ENCODE data around the gene TOP1. TPM values are rescaled to one million over a fixed set of nuclear protein-coding genes. Genes with fewer than 3 reads are reported as not detected.

Gene TOP1
- total RNA-seq, 1 experiment from 2014 or later, result 125 TPM

DNA sequence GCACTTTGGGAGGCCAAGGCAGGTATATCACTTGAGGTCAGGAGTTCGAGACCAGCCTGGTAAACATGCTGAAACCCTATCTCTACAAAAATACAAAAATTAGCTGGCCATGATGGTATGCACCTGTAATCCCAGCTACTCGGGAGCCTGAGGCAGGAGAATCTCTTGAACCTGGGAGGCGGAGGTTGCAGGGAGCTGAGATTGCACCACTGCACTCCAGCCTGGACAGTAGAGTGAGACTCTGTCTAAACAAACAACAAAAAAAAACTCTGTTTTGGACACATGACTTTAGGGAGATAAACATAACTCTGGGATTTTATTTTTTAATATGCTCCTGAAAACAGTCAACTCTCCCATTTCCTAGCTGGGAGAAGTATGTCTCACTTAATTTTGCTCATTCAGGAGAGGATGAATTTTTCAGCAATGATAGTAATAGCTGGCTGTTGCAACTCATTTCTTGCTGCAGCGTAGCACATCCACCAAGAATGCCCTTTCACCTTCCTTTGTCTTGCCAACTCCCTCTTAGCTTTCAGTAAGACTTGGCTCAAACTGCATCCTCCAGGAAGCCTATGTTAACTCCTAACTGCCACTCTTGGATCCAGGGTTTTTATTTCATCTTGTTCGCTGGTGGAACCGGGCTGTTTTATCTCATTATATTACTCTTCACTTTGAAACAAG lies 24.3 kb downstream of the TOP1 start:
- Histone ChIP-seq H3K9me3 (ENCODE audit: low read depth, low read length, poor library complexity, severe bottlenecking) (peaks cover 10% of the 10 kb centered on the region), H3K27ac (ENCODE audit: low read depth, low read length, poor library complexity, severe bottlenecking) (no peak overlapping the region), H3K27me3 (replicated peaks; ENCODE audit: insufficient read depth, low read depth, low read length, poor library complexity) (no peaks in the 10 kb centered on the region), H3K36me3 (ENCODE audit: insufficient read depth, low read length, poor library complexity, severe bottlenecking) (no peaks in the 10 kb centered on the region), H3K4me3 (ENCODE audit: low read depth, low read length, poor library complexity, severe bottlenecking) (no peak overlapping the region), H3K4me1 (ENCODE audit: insufficient read depth, low read length, poor library complexity, severe bottlenecking) (peaks cover 74% of the 10 kb centered on the region)
- ChIA-PET POLR2A (ENCODE audit: low non-redundant PET) (no interaction called here), CTCF (no interaction called here)
- no peak for DNase-seq (ENCODE audit: low spot score)
- no TSS peak for BruUV-seq (replicated peaks)
- intact Hi-C loops (cut with micrococcal nuclease; ENCODE audit: unreplicated experiment), result no loop called here
- no peak for TF ChIP-seq EZH2 (IDR thresholded peaks at IDR 0.05; ENCODE audit: borderline replicate concordance, low read depth, low read length, poor library complexity, severe bottlenecking)
- TF ChIP-seq, protein P1, sequence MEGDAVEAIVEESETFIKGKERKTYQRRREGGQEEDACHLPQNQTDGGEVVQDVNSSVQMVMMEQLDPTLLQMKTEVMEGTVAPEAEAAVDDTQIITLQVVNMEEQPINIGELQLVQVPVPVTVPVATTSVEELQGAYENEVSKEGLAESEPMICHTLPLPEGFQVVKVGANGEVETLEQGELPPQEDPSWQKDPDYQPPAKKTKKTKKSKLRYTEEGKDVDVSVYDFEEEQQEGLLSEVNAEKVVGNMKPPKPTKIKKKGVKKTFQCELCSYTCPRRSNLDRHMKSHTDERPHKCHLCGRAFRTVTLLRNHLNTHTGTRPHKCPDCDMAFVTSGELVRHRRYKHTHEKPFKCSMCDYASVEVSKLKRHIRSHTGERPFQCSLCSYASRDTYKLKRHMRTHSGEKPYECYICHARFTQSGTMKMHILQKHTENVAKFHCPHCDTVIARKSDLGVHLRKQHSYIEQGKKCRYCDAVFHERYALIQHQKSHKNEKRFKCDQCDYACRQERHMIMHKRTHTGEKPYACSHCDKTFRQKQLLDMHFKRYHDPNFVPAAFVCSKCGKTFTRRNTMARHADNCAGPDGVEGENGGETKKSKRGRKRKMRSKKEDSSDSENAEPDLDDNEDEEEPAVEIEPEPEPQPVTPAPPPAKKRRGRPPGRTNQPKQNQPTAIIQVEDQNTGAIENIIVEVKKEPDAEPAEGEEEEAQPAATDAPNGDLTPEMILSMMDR (conservative IDR thresholded peaks at IDR 0.05; ENCODE audit: low read depth, low read length), result no peak

DNA sequence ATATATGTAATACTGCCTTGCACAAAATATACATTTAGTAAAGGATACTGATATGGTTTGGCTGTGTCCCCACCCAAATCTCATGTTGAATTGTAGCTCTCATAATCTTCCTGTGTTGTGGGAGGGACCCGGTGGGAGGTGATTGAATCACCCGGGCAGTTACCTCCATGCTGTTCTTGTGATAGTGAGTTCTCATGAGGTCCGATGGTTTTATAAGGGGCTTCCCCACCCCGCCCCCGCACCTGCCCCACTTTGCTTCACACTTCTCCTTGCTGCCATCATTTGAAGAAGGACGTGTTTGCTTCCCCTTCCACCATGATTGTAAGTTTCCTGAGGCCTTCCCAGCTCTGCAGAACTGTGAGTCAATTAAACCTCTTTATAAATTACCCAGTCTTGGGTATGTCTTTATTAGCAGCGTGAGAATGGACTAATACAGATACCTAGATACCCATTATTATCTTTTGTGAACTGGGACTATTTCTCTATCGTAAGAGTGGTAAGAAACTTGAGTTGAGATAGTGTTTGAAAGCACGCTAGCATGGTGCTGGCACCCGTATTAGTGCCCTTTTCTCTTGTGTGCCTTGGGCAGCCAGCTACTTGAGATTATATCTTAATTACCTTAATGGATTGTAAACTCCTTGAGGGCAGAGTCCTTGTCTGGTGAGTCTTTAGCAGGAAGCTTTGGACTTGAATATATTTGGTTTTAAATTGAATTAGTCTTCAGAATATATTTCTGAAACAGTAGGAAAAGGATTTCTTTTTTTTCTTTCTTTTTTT lies 25.6 kb downstream of the TOP1 start:
- intact Hi-C loops (cut with micrococcal nuclease; ENCODE audit: unreplicated experiment), result no loop called here
- BruUV-seq (replicated peaks), result no TSS peak
- peaks cover 71% of the 10 kb centered on the region for H3K4me1 ChIP-seq (ENCODE audit: insufficient read depth, low read length, poor library complexity, severe bottlenecking)
- no peaks in the 10 kb centered on the region for H3K27me3 ChIP-seq (replicated peaks; ENCODE audit: insufficient read depth, low read depth, low read length, poor library complexity)
- TF ChIP-seq, protein P1 (conservative IDR thresholded peaks at IDR 0.05; ENCODE audit: low read depth, low read length), result no peak
- no peak for TF ChIP-seq EZH2 (IDR thresholded peaks at IDR 0.05; ENCODE audit: borderline replicate concordance, low read depth, low read length, poor library complexity, severe bottlenecking)
- H3K9me3 ChIP-seq (ENCODE audit: low read depth, low read length, poor library complexity, severe bottlenecking), result peaks cover 10% of the 10 kb centered on the region
- H3K36me3 ChIP-seq (ENCODE audit: insufficient read depth, low read length, poor library complexity, severe bottlenecking), result no peaks in the 10 kb centered on the region
- H3K27ac ChIP-seq (ENCODE audit: low read depth, low read length, poor library complexity, severe bottlenecking), result no peak overlapping the region
- ChIA-PET POLR2A (ENCODE audit: low non-redundant PET) (no interaction called here), CTCF (no interaction called here)
- DNase-seq (ENCODE audit: low spot score), result no peak
- no peak overlapping the region for H3K4me3 ChIP-seq (ENCODE audit: low read depth, low read length, poor library complexity, severe bottlenecking)

DNA sequence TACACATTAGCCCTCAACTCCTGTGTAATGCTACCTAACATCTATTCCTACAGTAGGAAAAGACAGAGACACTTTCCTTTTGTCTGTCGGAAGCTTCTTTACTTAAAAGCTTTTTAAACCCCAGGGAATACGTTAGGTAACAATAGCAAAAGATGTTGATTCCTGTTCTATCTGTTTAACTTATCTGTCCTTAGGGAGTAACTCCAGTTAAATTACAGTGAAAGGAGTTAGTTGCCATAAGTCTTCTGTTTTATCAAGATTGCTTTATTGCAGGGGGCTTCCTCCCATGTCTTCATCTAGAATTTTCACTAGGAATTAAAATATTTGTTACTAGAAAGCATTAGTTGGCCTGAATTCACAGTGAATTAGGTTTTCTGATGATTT lies 26.2 kb downstream of the TOP1 start:
- no peak overlapping the region for H3K27ac ChIP-seq (ENCODE audit: low read depth, low read length, poor library complexity, severe bottlenecking)
- DNase-seq (ENCODE audit: low spot score), result peak; percentile 54
- intact Hi-C loops (cut with micrococcal nuclease; ENCODE audit: unreplicated experiment), result no loop called here
- no peaks in the 10 kb centered on the region for H3K36me3 ChIP-seq (ENCODE audit: insufficient read depth, low read length, poor library complexity, severe bottlenecking)
- no peak for TF ChIP-seq EZH2 (IDR thresholded peaks at IDR 0.05; ENCODE audit: borderline replicate concordance, low read depth, low read length, poor library complexity, severe bottlenecking)
- TF ChIP-seq, protein P1 (conservative IDR thresholded peaks at IDR 0.05; ENCODE audit: low read depth, low read length), result no peak
- ChIA-PET POLR2A (ENCODE audit: low non-redundant PET) (no interaction called here), CTCF (no interaction called here)
- peaks cover 70% of the 10 kb centered on the region for H3K4me1 ChIP-seq (ENCODE audit: insufficient read depth, low read length, poor library complexity, severe bottlenecking)
- BruUV-seq (replicated peaks), result no TSS peak
- H3K27me3 ChIP-seq (replicated peaks; ENCODE audit: insufficient read depth, low read depth, low read length, poor library complexity), result no peaks in the 10 kb centered on the region
- no peak overlapping the region for H3K4me3 ChIP-seq (ENCODE audit: low read depth, low read length, poor library complexity, severe bottlenecking)
- peaks cover 10% of the 10 kb centered on the region for H3K9me3 ChIP-seq (ENCODE audit: low read depth, low read length, poor library complexity, severe bottlenecking)
